WTC11 (cell line): ENCODE measurements around the gene RFC2. TPM values are rescaled to one million over a fixed set of nuclear protein-coding genes. Genes with fewer than 3 reads are reported as not detected.

Source experiments
- E2F4 ChIP-seq: sonication (generic); formaldehyde crosslinking; IDR thresholded peaks from 2 replicates; pipeline ENCODE4 v1.8.1; 2022; ENCODE audit warnings: low read depth, mild to moderate bottlenecking, moderate library complexity, missing genetic modification reagents, borderline replicate concordance
- EMX1 ChIP-seq: fragments of 250-450 bp; sonication (Bioruptor Pico); IDR thresholded peaks from 2 replicates; pipeline ENCODE4 v1.8.0; 2021; ENCODE audit warnings: mild to moderate bottlenecking
- NFE2L1 ChIP-seq: sonication (generic); formaldehyde crosslinking; IDR thresholded peaks from 2 replicates; pipeline ENCODE4 v1.8.1; 2023; ENCODE audit warnings: missing genetic modification reagents
- OVOL2 ChIP-seq: fragments of 250-450 bp; sonication (Bioruptor Pico); IDR thresholded peaks from 2 replicates; pipeline ENCODE4 v1.9.0; 2021; ENCODE audit warnings: mild to moderate bottlenecking, borderline replicate concordance
- TP53 ChIP-seq: sonication (generic); formaldehyde crosslinking; IDR thresholded peaks from 2 replicates; pipeline ENCODE4 v1.8.1; 2023; ENCODE audit warnings: mild to moderate bottlenecking, missing genetic modification reagents
- microRNA-seq: library from miRNA; unstranded; fragments of <30 nt; microRNA quantifications from one replicate; pipeline ENCODE4 v1.2.0, GENCODE V29; 2022; ENCODE audit warnings: borderline number of aligned reads
- total RNA-seq: library from RNA; stranded (reverse); gene quantifications from 3 replicates; pipeline ENCODE4 v1.2.3, GENCODE V29; 2021

The RFC2 gene
- total RNA-seq, 1 experiment from 2014 or later, result 80.7 TPM

DNA sequence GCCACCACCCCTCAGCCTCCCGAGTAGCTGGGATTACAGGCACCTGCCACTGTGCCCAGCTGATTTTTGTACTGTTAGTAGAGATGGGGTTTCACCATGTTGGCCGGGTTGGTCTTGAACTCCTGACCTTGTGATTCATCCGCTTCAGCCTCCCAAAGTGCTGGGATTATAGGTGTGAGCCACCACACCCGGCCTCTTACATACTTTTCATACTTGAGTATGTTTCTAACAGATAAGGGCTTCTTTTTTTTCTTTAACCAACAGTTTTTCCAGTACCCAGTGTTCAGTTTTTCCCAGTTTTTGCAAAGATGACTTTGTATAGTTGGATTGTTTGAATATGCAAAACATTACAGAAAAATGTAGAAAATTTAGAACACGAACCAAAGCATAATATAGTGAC is 72.4 kb downstream of the RFC2 start (continued):
- TF ChIP-seq TP53 (CRISPR knock-in tag) (no peak), OVOL2 (CRISPR knock-in tag) (no peak), NFE2L1 (CRISPR knock-in tag) (no peak), E2F4 (no peak), EMX1 (CRISPR knock-in tag) (no peak)

Small RNAs within 50 kb of the gene (microRNA-seq; reads per million reads assigned to microRNA genes)
- 67.8 reads per million, percentile 57 among the genes with 10 or more reads in this experiment for gene MIR590

Other genes starting within 250 kb of the RFC2 start
- gene ELN, start 226.2 kb downstream of the RFC2 start, total RNA-seq, result 3.3 to 5.4 TPM (median 3.9 TPM) in 3 replicates
- 85.4 to 92.1 TPM (median 90.6 TPM) in 3 replicates for gene LIMK1, start 170.6 kb downstream of the RFC2 start, total RNA-seq
- gene EIF4H, start 80.0 kb downstream of the RFC2 start, total RNA-seq, result 355 to 373 TPM (median 371 TPM) in 3 replicates
- 0.33 to 0.76 TPM (median 0.41 TPM) in 3 replicates for gene LAT2, start 44.4 kb downstream of the RFC2 start, total RNA-seq
- 48.1 to 49.7 TPM (median 48.4 TPM) in 3 replicates for gene CLIP2, start 35.0 kb upstream of the RFC2 start, total RNA-seq
- gene GTF2IRD1, start 199.5 kb upstream of the RFC2 start, total RNA-seq, result 41.6 to 43.5 TPM (median 42.9 TPM) in 3 replicates